CD4-positive, alpha-beta T cell treated with Interleukin-17A for 4 hours (primary cell): ENCODE data around the gene KRTAP5-8.
"Not testable (repeated sequence)": the region's sequence is repeated elsewhere in the genome, so short reads cannot be mapped to it uniquely, and the experiment has no call there.

Experiments used
- DNase-seq: peaks from one replicate; pipeline ENCODE4 v3.0.0-alpha.2; 2020; ENCODE audit warnings: mixed read lengths

KRTAP5-8 gene

DNA sequence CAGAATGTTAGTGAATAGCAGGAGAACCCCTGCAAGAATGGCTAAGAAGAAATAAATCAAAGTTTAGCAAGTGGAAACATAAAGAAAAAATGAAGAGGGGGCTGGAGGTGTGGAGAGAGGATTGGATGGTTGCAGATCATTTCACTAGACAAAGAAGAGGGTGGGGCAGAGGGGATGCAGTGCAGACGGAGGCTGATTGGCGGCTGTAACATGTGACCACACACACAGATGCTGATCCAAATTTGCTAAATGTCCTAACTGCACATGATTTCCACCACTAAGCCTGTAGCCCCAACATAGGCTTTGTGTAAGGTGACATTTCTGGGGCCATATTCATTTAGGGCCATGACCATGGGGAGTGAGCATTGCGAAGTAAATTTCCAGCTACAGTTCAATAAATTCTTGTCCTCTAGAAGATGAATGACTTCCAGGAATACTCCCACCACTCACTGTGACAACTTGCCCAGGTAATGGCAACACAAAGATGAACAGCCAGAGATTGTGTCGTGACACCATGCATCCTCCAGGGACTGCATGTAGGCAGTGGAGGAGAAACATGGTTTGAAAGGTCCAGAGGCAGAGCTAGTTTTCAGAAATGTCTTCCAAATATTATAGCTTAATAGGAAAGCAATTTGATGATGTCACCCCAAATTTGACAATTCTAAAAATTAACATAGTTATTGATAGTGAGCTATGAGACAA lies 38.0 kb downstream of the KRTAP5-8 start:
- DNase-seq, result no peak

DNA sequence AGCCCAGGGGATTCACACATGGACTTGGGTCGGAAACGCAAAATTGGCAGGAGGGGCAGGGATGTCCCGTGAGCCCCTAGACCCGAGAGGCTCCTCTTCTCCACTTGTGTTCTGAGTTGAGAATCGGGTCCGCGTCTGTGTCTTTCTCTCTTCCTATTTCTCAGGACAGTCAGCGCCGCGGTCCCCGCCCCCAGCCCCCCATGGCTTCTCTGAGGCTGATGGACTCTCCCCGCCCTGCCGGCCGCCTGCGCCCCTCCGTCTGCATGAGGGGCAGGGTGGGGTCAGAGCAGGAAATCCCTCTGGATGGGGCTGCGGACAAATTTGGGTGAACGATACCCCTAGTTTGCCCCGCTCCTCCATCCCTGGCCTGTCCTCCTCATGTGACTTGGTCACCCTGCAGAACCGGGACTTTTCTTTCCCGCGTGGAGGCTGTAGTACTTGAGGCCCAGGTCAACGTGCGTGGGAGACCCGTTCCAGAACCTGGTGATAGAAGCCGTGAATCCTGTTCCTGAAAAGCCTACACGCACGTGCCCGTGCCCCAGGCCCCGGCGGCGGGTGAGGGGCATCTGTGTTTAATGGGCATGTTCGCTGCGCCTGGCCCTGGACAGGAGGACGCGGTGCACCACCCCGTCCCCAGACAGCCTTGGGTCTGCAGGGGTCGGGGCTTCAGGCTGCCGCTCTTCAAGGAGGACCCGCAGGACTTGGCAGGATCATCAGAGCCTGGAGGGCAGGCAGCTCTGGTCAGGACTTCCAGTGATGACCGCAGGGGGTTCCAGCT lies 39.1 kb downstream of the KRTAP5-8 start:
- not testable (repeated sequence) for DNase-seq

DNA sequence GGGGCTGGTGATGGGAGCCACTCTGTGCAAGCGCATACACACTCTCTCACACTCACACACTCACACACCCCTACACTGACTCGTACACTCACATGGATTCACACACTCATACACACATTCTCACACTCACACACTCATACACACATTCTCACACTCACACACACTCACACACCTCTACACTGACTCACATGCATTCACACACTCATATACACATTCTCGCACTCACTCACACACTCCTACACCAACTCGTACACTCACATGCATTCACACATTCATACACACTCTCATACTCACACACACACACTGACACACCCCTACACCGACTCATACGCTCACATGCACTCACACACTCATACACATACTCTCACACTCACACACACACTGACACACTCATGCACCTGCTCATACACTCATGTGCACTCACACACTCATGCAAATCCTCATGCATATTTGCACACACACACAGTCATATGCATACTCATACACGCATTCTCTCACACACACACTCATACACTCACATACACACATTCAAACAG lies 39.7 kb downstream of the KRTAP5-8 start:
- no peak for DNase-seq

DNA sequence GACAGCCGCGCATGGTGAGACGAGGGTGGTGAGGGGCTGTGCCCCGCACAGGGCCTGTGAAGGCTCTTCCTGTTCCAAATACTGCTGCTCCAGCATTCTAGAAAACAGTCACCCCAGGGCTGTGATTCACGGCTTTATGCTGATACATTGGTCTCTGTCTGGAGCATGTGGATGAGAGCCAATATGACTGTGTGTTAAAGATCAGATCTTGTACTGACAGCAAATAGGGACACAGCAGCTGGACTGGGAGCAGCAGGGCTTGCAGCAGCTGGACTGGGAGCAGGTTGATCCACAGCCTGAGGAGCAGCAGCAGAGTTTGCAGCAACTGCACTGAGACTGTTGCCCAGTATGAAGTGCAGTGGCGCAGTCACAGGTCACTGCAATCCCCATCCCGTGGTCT lies 41.7 kb downstream of the KRTAP5-8 start:
- not testable (repeated sequence) for DNase-seq

DNA sequence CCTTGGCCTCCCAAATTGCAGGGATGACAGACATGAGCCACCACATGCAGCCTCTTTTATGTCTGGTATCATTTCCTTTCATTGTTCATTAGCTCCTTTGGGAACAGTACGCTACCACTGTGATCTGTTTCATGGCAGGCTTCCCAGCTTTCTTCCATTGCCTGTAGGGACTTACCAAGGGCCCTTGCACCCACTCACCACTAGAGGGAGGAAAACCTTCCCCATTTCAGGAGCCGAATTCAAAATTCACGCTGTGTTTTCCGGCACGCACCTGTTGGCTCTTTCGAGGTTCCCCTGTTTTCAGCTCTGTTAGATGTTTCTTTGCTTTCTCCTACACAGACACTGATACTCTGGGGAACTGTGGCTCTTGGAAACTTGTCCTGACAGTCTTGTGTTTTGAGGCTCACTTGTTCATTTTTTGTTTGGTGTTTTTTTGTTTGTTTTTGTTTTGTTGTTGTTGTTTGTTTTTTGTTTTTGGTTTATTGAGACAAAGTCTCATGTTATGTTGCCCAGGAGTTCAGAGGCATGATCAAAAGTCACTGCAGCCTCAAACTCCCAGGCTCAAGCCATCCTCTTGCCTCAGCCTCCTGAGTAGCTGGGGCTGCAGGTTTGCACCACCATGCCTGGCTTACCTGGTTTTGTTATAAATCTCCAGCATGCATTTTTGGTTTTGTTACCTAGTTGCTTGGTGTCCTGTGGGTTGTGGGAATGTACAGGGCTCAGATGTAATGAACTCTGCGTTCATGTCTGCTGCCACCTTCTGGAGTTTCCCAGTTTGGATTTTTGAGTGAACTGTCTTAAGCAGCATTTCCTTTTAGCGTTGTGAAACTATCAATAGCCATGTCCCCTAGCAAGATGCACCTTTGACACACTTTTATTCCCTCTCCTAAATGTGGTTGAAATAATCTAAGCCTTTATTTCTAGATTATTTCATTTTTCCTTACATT lies 42.5 kb downstream of the KRTAP5-8 start:
- peak; percentile 27 for DNase-seq

DNA sequence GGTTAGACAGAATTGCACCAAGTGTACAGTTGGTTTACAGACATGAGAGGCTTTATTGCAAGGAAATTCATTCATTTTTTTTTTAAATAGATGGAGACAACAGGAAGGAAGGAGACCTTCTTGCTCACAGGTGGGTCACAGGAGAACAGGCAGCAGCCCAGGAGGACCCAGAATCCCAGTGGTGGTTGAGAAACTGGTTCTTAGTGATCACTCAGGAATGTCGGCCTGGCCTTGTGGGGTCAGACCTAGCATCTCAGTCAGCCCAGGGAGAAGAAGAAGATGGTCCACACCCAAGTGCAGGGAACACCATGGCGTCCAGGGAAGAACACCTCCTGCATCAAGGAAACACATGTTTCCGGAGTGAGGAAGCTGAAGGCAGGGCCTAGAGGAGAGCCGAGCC lies 44.0 kb downstream of the KRTAP5-8 start:
- no peak for DNase-seq

DNA sequence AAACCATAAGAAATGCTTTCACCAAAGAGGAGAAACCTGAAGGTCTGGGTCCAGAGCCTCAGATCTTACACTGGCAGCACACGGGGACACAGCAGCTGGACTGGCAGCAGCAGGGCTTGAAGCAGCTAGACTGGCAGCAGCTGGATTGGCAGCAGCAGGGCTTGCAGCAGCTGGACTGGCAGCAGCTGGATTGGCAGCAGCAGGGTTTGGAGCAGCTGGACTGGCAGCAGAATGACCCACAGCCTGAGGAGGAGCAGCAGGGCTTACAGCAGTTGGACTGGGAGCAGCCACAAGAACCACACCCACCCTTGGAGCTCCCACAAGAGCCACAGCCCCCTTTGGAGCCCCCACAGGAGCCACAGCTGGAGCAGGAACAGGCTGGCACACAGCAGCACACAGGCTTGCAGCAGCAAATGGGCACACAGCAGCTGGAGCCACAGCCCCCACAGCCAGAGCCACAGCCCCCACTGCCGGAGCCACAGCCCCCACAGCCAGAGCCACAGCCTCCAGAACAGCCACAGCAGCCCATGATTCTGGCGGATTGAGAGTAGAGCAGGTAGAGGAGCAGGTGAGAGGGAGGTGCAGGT lies 44.6 kb downstream of the KRTAP5-8 start, which contains the start of gene KRTAP5-11:
Gene KRTAP5-11, minus strand, starts transcription at position 567 of the 587 bp plus-strand sequence. Its CDS starts 38 bp downstream, at position 529.
- no peak for DNase-seq

DNA sequence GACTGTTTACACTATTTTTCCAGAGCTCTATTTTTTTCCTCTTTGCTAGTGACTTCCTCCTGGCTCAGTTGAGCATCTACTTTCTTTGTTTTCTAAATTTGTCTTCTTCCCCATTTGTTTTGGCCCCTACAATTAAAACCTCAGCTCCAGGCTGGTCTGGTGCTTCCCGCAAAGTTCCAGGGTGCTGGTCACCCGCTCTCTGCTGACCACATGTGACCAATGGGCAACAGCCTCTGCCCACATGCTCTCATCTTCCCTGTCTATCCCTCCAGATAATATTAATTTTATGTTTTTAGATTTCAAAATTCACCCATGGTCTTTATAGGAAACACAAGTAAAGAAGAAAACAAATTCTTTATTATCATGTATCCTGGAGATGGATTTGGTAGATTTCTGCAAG lies 45.1 kb downstream of the KRTAP5-8 start:
- DNase-seq, result not testable (repeated sequence)

DNA sequence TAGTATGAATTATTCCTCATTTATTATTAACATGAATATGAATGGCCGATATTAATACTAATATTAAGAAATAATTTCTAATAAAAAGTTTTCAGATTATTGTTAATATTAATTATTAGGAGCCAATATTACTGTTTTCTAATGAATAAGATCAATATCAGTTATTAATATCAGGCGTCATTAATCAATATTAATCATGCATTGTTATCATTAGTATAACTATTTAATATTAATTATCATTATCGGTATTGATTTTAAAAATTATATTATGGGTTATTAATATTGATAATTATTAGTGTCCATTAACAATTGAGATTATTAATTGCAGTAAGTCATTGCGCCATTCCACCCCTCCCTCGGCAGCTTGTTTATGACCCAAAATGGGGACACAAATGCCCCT lies 47.8 kb downstream of the KRTAP5-8 start:
- not testable (repeated sequence) for DNase-seq

DNA sequence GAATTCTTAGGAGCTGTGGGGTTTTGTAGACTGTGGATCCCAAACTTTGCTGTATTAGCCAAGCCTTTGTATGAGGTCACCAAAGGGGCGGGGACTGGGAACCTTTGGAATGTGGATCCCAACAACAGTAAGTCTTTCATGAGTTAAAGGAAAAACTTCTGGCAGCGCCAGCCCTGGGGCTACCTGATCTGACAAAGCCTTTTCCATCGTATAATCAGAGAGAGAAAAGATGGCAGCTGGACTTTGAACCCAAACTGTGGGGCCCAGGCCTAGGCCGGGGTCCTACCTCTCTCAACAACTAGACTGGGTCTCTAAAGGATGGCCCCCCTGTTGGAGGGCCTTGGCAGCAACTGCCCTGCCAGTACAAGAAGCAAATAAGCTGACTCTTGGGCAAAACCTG lies 50.5 kb downstream of the KRTAP5-8 start:
- not testable (repeated sequence) for DNase-seq
